Activated CD4-positive, CD25-positive, alpha-beta regulatory T cell treated with anti-CD3 and anti-CD28 coated beads, Interleukin-2, amount 50 U/mL, for 16 hours (primary cell): ENCODE results near the gene IGFL4.
"Not testable (repeated sequence)": the region's sequence is repeated elsewhere in the genome, so short reads cannot be mapped to it uniquely, and the experiment has no call there.

Source experiments
- DNase-seq: peaks from one replicate; pipeline ENCODE4 v3.0.0-alpha.2; 2020; ENCODE audit warnings: low read depth, low spot score

IGFL4 gene

DNA sequence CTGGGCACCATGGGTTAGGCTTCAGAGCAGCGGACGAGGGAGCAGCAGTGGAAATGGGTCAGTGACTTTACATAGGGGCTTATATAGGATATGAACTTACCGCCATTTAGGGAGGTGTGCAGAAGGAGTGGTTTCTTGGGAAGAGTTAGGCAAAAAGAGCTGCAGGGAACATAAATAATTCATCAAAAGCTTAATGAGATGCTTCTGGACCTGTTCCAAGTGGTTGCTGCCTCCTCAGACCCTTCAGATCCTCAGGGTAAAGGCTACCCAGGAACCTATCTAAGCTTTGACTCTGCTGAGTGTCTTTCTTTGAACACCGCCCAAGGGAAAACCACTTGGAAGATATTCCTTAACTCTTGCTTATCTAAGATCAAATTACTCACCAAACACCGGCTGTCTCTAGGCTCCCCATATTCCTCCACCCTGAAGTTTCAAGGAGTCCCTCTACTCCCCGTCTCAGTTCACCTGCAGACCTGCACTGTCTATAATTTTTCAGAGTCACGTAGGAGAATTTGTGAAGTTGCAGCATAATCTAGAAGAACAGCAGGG lies at the start of gene IGFL4:
Gene IGFL4 (minus strand): TSS at position 51 of the 549 bp plus-strand sequence. CDS start 40 bp downstream, at position 11.
- no peak for DNase-seq

DNA sequence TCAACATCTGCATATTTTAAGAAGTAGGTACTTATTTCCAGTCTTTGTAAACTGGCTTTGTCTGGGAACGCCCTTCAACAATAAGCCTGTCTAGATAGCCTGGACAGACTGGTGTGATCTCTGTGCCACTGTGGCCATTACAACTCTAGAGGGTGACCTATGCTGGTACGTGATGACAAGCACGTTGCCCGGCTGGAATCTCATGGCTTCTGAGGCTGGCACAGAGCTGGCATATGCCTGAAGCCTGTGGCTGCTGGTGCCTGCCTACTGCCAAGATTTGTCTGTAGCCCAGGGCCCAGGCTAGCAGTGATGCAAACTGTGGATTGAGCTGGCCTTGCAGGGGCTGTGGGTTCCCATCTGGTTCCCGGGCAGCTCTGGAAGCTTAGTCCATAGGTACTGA lies 49.6 kb upstream of the IGFL4 start:
- no peak for DNase-seq

DNA sequence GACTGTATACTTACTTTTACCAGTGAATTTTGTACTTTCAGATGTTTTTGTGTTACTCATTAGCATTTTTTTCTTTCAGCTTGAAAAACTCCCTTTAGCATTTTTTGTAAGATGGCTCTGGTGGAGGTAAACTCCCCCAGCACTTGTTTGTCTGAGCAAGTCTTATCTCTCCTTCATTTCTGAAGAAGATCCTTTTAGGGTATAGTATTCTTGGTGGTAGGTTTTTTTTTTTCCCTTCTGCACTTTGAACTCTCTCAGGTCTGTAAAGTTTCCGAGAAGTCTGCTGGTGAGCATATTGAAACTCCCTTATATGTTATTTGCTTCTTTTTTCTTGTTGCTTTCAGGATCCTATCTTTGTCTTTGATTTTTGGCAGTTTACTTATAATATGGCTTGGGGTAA lies 48.6 kb upstream of the IGFL4 start:
- no peak for DNase-seq

DNA sequence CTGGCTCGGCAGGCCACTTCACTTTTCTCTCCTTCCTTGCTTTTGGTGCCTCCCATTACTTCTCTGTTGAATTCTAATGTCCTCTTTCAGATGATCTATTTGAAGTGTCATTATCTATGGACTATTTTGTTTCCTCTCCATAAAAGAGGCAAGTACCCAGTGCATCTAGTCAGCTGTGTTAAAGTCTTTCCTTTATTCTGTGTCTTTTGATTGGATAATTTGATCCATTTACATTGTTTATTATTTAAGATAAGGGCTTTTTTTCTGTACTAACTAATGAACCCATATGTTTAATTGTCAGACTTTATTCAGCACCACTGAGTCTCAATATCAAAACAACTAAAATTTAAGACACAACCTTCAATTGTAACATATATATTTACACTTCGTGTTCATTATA lies 47.3 kb upstream of the IGFL4 start:
- no peak for DNase-seq

DNA sequence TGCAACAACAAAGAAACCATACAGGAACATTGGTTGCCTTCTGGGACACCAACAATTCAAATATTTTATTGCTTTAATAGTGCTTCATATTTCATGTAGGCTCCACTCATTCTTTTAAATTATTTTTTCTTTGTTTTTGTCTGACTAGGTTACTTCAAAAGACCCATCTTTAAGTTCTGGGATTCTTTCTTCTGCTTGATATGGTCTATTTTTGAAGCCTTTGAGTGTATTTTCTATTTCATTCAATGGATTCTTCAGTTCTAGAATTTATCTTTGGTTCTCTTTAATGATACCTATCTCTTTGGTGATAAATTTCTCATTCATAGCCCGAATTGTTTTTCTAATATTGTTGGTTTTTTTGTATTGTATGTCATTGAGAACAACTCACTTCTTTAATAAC lies 45.1 kb upstream of the IGFL4 start:
- no peak for DNase-seq

DNA sequence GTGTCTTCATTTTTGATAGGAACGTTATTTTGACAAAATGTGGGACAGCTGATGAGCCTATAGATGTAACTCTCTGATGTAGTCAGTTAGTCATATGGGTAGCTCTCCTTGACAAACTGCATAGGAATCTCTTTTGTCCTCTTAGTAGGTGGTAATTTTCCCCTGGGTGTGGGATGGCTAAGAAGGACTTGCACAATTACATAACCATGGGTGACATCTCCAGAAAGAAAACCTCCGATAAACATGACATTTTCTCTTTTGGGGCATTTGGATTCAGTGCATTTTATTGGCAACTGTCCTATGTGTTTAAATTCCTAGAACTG lies 41.9 kb upstream of the IGFL4 start:
- no peak for DNase-seq

DNA sequence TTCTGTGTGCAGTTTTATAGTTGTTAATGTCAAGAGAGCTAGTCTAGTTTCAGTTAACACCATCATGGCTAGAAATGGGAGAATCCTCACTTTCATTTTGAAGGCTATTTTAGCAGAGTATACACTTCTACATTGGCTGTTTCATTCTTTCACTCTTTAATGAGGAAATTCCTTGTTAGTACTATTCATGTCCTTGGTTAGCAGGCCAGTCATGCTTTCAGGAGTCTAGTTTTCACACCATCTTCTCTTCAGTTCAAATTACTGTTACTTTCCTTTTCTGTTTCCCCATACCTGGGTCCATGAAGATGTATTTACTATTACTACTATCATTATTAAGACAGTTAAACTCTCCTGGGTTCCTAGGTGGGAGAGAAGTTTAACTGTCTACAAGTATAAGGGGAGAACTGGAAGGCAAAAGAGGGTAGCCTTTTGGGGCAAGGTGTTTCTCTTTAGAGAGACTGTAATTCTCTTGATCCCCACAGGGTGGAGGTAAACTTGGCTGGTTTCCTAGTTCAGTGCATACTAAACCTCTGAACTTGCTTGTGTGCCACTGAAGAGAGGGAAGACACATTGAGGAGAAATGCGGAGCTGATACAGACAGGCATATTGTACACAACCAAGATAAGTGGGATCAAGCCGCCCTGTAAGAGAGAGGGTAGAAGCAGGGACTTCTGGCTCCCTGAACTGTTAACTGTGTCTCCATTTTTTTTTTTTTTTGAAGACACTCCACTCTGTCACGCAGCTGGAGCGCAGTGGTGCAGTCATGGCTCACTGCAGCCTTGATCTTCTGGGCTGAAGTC lies 41.3 kb upstream of the IGFL4 start:
- no peak for DNase-seq

DNA sequence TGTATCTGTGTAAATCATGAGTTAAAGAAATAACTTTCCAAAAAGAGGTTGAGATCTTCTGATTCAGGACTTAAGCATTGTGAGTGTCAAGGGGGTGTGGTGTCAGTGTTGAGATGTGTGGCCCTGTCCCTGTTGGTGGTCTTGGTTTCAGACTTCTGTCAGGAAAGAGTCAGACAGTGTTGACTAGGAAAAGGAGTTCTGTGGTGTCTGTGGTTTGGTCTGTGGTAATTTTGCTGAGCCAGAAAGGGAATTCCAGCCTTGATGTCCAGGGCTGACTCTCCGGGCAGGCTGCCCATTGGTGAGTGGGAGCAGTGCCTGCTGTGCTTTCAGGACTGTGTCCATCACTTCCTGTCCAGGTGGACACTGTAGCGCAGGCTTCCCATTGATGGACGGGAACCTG lies 39.8 kb upstream of the IGFL4 start:
- no peak for DNase-seq

DNA sequence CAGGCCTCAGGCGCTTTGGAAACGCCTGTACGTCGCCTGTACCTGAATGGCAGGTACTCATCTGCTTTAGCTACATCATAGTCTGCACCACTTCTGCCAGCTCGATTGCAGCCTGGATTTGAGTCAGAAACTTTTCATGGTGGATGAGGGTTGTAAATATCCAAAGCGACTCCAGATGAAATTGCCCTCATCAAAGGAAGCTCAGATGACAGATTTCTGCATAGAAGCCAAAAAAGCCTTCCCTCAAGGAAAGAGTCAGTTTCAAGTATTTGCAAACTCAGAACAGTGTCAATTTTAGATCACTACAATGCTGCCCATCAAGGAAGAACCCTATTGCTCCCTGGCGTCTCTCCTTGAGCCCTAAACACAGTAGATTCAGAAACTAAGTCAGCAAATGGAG lies 38.8 kb upstream of the IGFL4 start:
- DNase-seq: no peak

DNA sequence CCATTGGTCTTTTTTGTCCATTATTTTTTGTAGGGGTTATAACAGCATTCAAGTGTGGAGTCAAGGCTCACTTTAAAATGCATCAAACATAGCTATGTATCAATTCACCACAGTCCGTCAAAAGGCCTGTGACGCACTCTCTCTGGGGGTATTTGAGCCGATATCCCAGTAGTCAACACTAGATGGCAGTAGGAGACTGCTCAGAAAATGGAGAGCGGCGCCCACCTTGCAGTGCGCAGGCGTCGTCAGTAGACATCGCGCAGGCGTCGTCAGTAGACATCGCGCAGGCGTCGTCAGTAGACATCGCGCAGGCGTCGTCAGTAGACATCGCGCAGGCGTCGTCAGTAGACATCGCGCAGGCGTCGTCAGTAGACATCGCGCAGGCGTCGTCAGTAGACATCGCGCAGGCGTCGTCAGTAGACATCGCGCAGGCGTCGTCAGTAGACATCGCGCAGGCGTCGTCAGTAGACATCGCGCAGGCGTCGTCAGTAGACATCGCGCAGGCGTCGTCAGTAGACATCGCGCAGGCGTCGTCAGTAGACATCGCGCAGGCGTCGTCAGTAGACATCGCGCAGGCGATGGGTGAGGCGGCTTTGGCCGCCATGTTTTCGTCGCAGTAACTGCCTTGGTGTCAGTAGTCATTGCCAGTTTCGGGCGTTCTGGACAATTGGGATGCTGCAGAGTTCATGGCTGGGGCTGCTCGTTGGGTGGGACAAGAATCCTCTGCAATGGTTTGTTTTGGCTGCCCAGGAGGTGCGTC lies 38.0 kb upstream of the IGFL4 start:
- DNase-seq: not testable (repeated sequence)

DNA sequence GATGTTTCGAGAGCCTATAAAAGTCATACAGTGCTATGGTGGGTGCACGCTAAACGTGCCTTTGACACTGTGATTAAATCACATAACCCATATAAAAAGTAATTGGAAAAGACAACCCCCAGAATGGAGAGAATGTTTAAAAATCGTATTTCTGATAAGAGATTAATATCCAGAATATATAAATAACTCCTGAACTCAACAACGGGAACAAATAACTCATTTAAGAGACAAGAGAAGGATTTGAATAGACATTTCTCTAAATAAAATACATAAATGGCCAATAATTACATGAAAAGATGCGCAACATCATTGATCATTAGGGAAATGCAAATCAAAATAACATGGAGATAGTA lies 37.0 kb upstream of the IGFL4 start:
- DNase-seq: no peak

DNA sequence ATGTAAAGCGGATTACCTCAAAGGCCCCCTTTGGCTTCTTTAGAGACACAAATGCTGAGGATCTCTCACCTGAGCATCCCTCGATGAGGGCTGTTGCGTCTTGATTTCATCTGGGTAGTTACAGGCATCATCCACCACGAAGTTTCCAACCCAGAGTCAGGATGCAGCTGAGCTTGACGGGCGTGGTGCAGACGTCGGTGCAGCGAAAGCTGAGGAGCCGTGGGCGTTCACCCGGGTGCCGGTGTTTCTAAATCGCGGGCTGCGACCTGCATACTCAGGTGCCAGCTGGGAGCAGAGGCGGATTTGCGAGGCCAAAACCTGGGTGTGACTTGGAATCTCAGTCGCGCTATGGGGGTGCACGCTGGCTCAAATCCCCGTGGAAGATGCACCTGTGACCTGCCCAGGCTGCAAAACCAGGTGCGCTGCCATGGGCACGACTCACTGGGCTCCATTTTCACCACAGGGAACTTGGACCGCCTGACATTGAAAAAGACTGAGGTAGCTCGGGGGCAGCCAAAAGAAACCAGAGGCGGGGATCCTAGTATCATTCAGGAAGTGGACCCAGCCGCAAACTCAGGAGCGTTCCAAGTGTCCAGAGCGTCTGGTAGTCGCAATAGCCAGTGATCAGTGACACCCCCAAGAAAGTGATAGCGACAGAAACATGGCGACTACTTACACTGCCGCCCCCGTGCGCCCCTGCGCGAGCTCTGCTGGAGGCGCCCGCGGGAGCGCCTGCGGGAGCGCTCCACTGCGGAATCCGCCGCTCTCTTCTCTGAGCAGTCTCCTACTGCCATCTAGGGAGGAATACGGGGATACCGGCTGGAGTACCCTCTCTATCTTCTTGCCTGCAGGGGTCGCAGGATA lies 36.4 kb upstream of the IGFL4 start:
- DNase-seq: no peak

DNA sequence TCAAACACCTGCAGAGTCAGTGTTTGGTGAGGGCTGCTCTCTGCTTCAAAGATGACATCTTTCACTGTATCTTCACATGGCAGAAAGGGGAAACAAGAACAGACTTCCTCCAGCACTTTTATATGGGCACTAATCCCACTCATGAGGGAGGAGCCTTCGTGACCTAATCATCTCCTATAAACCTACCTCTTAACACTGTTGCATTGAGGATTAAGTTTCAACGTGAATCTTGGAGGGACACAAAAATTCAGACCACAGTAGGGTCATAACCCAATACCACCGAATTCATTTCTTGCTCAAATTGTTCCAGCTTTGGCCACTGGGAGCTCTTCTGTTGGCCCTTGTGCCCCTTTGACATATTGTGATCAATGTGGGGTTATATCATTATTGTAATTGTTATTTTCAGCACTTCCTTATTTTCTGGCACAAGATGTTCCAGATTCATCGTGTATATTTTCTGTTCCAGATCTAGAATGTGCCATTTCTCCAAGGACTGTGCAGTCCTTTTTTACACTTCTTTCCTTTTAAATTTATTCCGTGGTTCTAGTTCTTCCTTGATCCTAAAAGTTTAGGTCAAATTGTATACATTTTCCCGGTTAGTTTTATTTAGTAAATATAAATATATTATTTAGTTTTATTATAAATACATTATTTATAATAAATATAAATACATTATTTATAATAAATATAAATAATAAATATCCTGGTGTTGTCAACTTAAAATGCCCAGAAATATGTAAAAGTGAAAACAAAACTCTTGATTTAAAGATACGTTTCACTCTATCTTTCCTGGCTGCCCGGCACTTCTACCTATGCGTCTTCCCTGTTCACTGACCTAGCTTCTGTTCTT lies 35.5 kb upstream of the IGFL4 start:
- no peak for DNase-seq

DNA sequence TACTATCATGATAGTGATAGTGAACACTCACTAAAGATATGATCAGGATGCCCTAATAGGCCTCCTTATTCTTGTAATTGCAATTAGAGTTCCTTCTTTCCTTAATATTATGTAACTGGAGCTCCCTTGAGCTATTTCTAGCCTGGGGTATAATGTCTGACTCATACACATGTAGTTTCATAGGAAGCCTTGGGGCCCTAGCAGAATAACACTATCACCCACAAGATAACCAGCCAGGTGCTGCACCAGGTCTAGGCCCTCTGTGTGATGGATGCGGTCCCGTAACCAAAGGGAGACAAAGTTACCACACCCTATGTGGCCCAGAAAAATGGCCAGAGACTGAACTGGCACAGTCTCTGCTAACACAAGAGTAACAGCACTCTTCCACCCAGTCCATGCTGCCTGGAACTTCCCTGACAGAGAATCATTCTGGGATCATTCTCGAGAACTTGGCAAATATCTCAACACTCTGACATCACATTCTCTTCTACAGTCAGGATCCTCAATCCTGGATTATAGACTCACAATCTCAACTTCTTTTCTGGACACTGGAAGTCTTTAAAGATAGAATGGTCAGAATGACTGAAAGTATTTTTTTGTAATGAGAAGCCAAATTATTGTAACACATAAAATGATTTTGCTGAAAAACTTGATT lies 32.6 kb upstream of the IGFL4 start:
- no peak for DNase-seq

DNA sequence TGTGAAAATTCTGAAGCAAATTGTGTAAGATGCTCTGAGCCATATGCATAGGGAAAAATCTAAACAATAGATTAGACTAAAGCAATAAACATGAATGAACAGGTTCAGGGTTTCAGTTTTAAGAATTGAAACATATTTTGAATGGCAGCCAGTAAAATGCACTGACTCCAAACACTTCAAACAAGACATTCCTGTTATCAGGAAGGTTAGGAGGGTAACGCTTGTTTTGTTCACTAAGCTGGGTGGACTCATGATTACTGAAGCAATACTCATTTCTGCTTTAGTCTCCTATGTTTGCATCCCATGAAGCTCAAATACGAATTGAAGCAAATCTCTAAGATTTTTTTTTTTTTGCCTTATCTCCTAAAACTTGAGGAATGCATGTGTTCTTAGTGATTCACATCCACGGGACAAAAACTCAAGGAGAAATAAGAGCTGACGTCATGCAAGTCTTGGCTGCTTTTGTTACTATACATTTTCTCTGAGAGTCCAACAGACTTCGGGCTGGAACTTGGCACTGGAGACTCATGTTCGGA lies 29.1 kb upstream of the IGFL4 start:
- no peak for DNase-seq

DNA sequence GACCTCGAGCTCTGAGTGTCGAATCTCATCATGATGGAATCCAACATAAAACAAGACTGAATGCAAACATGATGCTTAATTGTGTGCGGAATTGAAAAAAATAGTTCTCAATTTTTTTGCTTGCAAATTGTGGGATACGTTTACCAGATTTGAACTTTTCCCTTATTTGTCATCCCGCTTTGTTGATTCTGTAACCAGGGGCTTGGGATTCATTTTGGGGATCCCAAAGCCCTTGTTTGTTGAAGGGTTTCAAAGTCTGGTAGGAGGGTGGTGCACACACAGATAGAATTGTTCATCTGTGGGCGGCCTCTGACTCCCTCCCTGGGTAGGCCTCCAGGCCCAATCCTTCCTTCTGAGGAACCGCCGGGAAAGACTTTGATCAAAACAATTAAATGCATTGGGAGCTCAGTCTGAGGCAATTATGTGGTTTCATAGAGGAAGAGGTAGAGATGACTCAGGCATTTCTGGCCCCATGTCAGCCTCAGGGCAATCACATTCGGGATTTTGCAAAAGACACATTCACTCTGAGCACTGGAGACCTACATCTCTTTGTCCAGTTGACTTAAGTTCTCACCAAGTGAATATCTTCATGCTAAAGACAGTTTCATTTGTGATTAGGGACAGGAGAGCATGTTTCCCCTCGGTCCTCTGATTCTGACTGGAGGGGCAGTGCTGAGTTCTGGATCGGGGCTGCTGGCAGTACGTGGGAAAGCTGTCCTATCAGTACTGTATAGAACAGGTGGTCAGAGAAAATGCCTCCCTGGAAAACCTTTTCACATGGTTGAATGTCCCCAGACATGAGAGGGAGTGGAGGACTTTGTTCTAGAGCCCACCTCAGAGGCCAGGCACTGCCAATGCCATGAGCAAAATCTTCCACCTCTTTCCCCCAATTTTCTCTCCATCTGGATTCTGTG lies 27.8 kb upstream of the IGFL4 start:
- no peak for DNase-seq

DNA sequence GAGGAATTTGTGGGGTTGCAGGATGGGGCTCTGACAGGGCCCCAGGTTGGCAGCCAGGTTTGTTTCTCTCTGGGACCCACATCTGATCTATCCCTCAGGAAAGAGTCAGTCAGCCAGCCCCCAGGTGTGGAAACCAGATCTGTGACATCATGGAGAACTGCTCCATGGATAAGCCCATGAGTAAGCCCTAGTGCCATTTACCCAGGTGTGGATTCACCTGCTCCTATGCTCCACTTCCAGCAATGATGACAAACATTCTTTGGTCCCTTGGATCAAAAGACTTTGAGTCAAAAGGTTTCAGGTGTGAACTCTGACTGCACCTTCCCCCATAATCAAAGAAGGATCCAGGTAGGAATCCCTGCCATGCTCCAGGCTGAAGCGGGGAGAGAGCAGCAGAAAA lies 26.9 kb upstream of the IGFL4 start:
- DNase-seq: no peak

DNA sequence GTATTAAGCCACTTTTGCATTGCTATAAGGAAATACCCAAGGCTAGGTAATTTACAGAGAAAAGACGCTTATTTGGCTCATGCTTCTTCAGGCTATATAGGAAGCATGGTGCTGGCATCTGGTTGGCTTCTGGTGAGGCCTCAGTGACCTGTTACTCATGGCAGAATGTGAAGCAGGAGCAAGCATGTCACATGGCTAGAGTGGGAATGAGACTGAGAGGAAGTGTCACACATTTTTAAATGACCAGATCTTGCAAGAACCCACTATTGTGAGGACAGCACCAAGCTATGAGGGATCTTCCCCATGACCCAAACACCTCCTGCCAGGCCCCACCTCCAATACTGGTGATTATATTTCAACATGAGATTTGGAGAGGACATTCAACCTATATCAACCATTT lies 25.7 kb upstream of the IGFL4 start:
- no peak for DNase-seq

DNA sequence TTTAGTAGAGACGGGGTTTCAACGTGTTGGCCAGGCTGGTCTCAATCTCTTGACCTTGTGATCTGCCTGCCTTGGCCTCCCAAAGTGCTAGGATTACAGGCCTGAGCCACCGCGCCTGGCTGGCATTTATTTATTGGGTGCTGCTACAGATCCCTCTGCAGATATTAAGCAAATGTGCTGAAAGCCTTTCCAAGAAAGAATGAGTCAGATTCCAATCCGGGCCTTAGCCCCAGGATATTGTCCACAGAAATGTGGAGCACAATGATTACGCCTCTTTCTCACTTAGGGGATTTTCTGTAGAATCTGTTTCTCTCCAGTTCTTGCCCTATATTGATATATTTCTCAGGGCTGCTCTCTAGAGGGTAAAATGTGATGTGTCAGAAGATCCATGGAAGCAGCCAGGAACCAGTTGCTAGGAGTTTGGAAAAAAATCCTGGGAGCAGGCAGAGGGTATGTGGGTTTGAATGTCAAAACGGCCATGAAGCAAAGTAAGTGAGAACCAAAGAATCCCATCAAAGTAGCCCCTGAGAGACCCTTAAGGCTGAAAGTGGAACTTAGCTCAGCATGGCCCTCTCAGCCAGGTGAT lies 24.8 kb upstream of the IGFL4 start:
- DNase-seq: no peak
